GM13976 (cell line): ENCODE data around the gene IKZF3.
A peak's percentile ranks its signal among the peaks of the same experiment; 100 is the strongest.
"Not testable (repeated sequence)": the region's sequence is repeated elsewhere in the genome, so short reads cannot be mapped to it uniquely, and the experiment has no call there.

Experiments used
- DNase-seq: peaks from one replicate; pipeline ENCODE4 v3.0.0; 2012; ENCODE audit warnings: low spot score
- CTCF ChIP-seq: IDR thresholded peaks from 2 replicates; pipeline ENCODE4 v1.5.1; 2012; ENCODE audit warnings: borderline replicate concordance, mild to moderate bottlenecking; ENCODE audit not compliant: insufficient read depth; ENCODE audit errors: extremely low read depth, missing control alignments, control extremely low read depth
- in situ Hi-C: fragments of 300-500 bp; cut with MboI; formaldehyde crosslinking; loops from one replicate; pipeline ENCODE4 v1.12.0; 2022; ENCODE audit warnings: low sequenced_read_pairs, mixed read lengths, inconsistent platforms; ENCODE audit not compliant: unreplicated experiment

IKZF3 gene

DNA sequence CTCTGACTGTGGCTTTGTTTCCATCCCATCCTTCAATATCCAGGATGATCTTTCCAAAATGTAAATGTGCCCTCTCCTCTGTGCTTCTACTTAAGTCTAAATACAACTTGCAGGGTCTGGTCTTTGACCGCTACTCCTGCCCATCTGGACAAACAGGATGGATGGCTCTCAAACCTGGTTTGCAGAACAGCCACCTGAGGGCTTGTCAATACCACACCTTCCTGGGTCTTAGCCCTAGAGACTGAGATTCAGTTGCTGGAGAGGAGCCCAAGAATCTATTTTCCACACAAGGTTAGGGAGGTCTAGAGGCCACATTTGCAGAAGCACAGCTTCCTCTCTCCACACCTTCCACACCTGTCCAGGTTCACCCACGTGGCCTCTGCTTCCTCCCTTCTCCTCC is 128.2 kb downstream of the IKZF3 start:
- in situ Hi-C loops, result no loop called here
- no peak for TF ChIP-seq CTCF
- DNase-seq, result no peak

DNA sequence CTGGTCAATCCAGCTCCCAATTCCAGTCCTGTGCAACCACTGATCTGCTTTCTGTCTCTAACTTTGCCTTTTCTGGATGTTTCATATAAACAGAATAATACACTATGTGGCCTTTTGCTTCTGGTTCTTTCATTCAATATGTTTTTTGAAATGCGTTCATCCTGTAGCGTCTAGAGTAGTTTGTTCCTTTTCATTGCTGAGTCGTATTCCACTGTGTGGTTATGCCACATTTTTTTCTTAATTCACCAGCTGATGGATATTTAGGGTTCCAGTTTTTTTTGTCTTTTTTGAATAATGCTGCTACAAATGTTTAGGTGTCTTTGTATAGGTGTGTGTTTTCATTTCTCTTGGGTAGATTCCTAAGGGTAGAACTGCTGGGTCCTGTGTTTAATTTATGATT is 131.5 kb downstream of the IKZF3 start:
- no peak for DNase-seq
- no peak for TF ChIP-seq CTCF
- in situ Hi-C loops, result no loop called here

DNA sequence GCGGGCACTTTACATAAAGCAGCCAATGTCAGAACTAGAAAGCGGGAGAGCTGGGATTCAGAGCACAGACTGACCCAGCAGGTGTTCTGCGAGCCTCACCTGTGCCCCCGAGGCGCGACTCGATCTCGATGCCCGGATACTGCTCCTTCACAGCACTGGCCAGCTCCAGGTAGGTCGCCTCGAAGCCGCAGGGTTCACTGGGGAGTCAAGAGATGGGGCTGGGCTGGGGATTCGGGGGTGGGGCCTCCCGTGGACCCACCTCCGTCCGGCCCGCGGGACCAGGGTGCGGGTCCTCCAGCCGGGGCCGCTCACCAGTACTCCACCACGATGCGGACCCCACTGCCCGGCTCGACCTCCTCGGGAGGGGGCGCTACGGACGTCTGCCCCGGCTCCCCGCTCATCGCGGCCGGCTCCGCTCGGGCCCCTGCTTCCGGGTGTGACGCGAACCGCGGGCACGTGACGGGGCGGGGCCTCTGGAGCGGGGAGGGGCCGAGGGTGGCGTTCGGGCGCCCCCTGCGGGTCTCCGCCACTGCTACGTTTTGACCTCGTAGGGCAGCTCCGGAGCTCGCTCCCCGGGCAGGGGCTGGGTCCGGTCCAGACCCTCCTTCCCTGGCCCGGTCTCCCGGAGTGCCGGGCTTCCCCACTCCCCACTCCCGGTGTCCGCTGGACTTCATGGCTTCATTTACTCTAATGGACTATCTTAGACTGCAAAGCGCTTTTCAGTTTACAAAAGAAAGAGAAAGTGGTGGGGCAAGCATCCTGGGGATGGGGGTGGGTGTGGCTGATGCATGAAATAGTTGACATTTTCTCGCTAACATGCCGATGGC is 133.8 kb downstream of the IKZF3 start, which contains the start of gene MIEN1:
MIEN1 (minus strand) TSS at position 438 of the 827 bp plus-strand sequence; CDS start at position 401, 37 bp downstream.
- in situ Hi-C loops, result no loop called here
- DNase-seq, result peak; percentile 99
- TF ChIP-seq CTCF, result peak; percentile 70

DNA sequence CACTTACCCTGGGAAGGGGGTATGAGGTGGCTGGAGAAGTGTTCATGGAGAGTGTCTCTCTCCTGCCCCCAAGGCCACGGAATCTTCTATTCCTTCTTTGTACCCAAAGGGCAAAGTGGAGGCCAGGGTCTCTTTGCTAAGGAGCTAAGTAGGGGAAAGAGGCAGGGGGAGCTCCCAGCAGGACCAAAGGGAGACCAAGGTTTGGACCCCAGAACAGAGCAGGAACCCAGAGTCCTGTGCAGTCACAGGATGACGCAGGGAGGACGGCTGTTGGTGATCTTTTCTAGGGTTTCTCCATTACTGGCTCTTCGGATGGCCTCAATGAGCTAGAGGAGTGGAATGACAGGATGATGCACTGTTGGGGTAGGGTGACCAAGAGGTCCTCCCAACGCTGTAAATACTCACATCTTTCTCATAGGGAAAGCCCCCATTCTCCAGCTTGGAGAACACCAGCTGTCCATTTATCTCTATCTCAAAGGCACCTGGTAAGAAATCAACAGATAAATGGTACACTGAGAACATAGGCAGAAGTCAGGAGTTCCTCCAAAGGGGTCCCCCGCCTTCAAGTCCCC is 134.7 kb downstream of the IKZF3 start:
- DNase-seq, result no peak
- in situ Hi-C loops, result no loop called here
- TF ChIP-seq CTCF, result no peak

GRCh38 chr17:39727556-39727955 is 136.6 kb downstream of the IKZF3 start:
- no peak for DNase-seq
- in situ Hi-C loops, result no loop called here
- TF ChIP-seq CTCF, result no peak

DNA sequence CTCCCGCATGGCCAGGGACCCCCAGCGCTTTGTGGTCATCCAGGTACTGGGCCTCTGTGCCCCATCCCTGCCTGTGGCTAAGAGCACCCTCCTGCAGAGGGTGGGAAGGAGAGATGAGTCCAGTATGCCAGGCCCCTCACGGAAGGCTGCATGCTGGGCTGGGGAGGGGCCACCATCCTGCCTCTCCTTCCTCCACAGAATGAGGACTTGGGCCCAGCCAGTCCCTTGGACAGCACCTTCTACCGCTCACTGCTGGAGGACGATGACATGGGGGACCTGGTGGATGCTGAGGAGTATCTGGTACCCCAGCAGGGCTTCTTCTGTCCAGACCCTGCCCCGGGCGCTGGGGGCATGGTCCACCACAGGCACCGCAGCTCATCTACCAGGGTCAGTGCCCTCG is 137.5 kb downstream of the IKZF3 start:
- TF ChIP-seq CTCF, result no peak
- in situ Hi-C loops, result no loop called here

DNA sequence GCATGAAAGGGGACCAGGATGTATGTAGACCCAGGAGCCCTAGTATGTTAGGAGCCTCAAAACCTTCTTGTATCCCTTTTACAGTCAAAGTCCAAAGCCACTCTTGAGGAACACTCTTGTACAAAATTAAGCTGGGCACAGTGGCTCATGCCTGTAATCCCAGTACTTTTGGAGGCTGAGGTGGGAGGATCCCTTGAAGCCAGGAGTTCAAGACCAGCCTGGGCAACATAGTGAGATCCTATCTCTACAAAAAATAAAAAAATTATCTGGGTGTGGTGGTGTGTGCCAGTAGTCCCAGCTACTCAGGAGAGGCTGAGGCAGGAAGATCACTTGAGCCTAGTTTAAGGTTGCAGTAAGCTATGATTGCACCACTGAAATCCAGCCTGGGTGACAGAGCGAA is 138.2 kb downstream of the IKZF3 start:
- in situ Hi-C loops, DNase-seq: not testable (repeated sequence)

More for the DNA sequence above, 137.5 kb downstream of the IKZF3 start:
- DNase-seq, result no peak
